Rectal smooth muscle tissue (tissue), 1 donor: ENCODE measurements around the gene PRKCSH.
"Not testable (repeated sequence)": the region's sequence is repeated elsewhere in the genome, so short reads cannot be mapped to it uniquely, and the experiment has no call there.

Experiments
- H3K27ac ChIP-seq: one replicate; pipeline ENCODE4 v1.7.0; 2013; ENCODE audit warnings: low read depth, low read length, inconsistent platforms
- H3K27me3 ChIP-seq: one replicate; pipeline ENCODE4 v1.7.0; 2013; ENCODE audit warnings: low read length; ENCODE audit not compliant: control insufficient read depth, insufficient read depth
- H3K36me3 ChIP-seq: one replicate; pipeline ENCODE4 v1.7.0; 2013; ENCODE audit warnings: low read length; ENCODE audit not compliant: control insufficient read depth, insufficient read depth
- H3K4me1 ChIP-seq: one replicate; pipeline ENCODE4 v1.7.0; 2013; ENCODE audit warnings: low read length; ENCODE audit not compliant: control insufficient read depth, insufficient read depth
- H3K4me3 ChIP-seq: one replicate; pipeline ENCODE4 v1.7.0; 2013; ENCODE audit warnings: low read length
- H3K9ac ChIP-seq: one replicate; pipeline ENCODE4 v1.7.0; 2013; ENCODE audit warnings: low read length

The PRKCSH gene

GRCh38 chr19:11457831-11458230 is 22.4 kb downstream of the PRKCSH start:
- H3K36me3 ChIP-seq: no peaks in the 10 kb centered on the region
- H3K4me3 ChIP-seq: no peak overlapping the region
- H3K27ac ChIP-seq: no peak overlapping the region
- H3K9ac ChIP-seq: no peak overlapping the region
- H3K27me3 ChIP-seq: no peaks in the 10 kb centered on the region
- H3K4me1 ChIP-seq: no peaks in the 10 kb centered on the region

DNA sequence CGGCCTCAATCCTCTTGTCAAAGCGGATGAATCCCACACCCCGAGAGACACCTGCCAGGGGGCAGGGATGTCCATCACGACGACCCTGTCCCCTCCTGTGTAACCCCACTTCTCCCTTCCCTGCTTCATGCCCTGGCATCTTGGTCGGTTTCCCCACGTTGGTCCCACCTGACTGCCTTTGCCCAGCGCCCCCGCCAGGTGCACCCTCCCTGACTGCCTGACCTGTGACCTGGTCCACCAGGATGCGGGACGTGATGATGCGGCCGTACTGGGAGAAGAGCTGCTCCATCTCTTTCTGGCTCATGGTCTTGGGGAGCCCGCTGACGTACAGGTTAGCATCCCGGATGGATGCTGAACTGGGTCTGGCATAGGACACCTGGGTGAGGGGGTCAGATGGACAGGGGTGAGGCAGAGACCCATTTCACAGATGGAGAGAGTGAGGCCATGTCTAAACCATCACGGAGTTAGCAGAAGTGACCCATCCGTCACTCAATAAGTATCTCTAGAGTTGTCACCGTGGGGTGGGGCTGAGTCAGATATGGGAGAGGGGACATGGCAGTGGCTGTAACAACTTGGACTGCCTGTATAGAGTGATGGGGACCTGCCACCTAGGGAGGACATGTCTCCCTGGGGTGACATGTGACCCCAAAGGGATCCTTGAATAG is 22.9 kb downstream of the PRKCSH start:
- Histone ChIP-seq H3K27me3 (no peaks in the 10 kb centered on the region), H3K4me3 (no peak overlapping the region), H3K36me3 (no peaks in the 10 kb centered on the region), H3K27ac (no peak overlapping the region), H3K4me1 (no peaks in the 10 kb centered on the region), H3K9ac (no peak overlapping the region)

DNA sequence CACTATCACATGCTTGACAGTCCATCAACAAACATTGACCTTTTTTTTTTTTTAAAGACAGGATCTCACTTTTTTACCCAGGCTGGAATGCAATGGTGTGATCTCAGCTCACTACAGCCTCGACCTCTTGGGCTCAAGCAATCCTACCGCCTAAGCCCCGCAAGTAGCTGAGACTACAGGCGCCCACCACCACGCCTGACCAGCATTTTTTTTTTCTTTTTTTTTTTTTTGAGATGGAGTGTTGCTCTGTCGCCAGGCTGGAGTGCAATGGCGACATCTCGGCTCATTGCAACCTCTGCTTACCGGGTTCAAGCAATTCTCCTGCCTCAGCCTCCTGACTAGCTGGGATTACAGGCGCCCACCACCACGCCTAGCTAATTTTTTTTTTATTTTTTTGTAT is 23.5 kb downstream of the PRKCSH start:
- H3K9ac ChIP-seq, H3K27ac ChIP-seq, H3K4me3 ChIP-seq, H3K36me3 ChIP-seq, H3K27me3 ChIP-seq, H3K4me1 ChIP-seq: not testable (repeated sequence)

GRCh38 chr19:11460207-11460606 is 24.8 kb downstream of the PRKCSH start:
- no peak overlapping the region for H3K4me3 ChIP-seq
- H3K9ac ChIP-seq: no peak overlapping the region
- no peak overlapping the region for H3K27ac ChIP-seq
- no peaks in the 10 kb centered on the region for H3K27me3 ChIP-seq
- H3K4me1 ChIP-seq: no peaks in the 10 kb centered on the region
- no peaks in the 10 kb centered on the region for H3K36me3 ChIP-seq

DNA sequence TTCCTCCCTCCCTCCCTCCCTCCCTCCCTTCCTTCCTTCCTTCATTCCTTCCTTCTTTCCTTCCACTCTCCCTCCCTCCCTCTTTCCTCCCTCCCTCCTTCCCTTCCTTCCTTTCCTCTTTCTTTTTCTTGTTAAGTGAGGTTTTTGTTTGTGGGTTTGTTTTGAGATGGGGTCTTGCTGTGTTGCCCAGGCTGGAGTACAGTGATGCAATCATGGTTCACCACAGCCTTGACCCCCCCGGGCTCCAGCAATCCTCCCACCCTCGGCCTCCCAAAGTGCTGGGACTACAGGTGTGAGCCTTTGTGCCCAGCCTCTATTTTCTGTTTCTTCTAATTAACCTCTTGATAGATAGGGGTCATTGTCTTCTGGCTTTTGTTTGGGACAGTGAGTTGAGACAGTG is 26.0 kb downstream of the PRKCSH start:
- no peaks in the 10 kb centered on the region for H3K27me3 ChIP-seq
- no peaks in the 10 kb centered on the region for H3K36me3 ChIP-seq

DNA sequence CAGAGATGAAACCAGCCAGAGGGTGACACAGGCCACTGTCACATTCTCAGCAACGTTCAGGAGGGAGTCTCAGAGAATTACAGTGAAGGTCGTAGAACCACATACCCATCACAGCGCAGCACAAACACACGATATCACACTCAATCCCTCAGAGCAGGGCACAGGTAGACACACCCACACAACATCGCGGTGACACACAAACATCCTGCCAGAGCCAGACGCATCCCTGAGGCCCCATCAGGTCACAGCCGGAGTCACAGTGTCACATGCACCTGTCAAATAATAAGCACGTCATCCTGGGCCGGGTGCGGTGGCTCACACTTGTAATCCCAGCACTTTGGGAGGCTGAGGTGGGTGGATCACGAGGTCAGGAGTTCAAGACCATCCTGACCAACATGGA is 28.0 kb downstream of the PRKCSH start:
- no peaks in the 10 kb centered on the region for H3K4me1 ChIP-seq
- no peak overlapping the region for H3K4me3 ChIP-seq
- H3K36me3 ChIP-seq: no peaks in the 10 kb centered on the region
- no peak overlapping the region for H3K9ac ChIP-seq
- H3K27me3 ChIP-seq: no peaks in the 10 kb centered on the region
- no peak overlapping the region for H3K27ac ChIP-seq

More for the DNA sequence above, 26.0 kb downstream of the PRKCSH start:
- Histone ChIP-seq H3K9ac (no peak overlapping the region), H3K4me1 (no peaks in the 10 kb centered on the region), H3K4me3 (no peak overlapping the region), H3K27ac (no peak overlapping the region)

- H3K27ac ChIP-seq: no peak overlapping the region
- H3K9ac ChIP-seq: no peak overlapping the region
- H3K27me3 ChIP-seq: no peaks in the 10 kb centered on the region
- no peaks in the 10 kb centered on the region for H3K4me1 ChIP-seq
- H3K36me3 ChIP-seq: no peaks in the 10 kb centered on the region
- H3K4me3 ChIP-seq: no peak overlapping the region
These were observed 29.2 kb downstream of the PRKCSH start for GRCh38 chr19:11464333-11465265.

DNA sequence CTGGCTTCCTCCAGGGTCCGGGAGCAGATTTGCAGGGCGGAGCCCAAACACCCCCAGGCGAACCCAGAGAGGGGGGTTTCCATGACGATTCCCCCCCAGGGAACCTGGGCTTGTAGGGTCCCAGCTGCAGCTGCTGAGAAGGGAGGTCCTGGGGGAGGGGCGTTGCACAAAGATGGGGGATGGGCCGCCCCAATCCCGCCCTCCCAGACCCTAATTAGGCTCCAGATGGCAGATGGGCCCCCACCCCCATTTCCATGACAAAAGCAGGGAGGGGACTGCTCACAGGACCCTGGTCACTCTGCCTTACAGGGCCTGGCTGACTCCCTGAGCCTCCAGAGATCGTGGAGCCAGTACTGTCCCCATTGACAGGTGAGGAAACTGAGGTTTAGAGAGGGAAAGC is 30.2 kb downstream of the PRKCSH start:
- no peaks in the 10 kb centered on the region for H3K27me3 ChIP-seq
- no peak overlapping the region for H3K27ac ChIP-seq
- no peaks in the 10 kb centered on the region for H3K36me3 ChIP-seq
- H3K4me1 ChIP-seq: no peaks in the 10 kb centered on the region
- no peak overlapping the region for H3K4me3 ChIP-seq
- no peak overlapping the region for H3K9ac ChIP-seq

DNA sequence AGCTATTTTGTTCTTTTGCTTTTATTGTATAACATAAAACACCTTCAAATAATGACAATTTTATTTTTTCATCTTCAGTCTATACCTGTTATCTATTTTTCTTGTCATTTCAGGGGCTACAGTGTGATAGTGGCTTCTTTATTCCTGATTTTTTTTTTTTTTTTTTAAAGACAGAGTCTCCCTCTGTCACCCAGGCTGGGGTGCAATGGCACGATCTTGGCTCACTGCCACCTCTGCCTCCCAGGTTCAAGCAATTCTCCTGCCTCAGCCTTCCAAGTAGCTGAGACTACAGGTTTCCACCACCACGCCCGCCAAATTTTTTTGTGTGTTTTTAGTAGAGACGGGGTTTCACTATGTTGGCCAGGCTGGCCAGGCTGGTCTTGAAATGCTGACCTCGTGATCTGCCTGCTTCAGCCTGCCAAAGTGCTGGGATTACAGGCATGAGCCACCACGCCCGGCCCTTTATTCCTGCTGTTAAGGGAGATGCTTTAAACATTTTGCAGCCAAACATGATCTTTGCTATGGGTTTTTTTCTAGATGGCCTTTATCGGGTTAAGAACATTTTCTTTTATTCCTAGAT is 32.9 kb downstream of the PRKCSH start:
- H3K9ac ChIP-seq: not testable (repeated sequence)

DNA sequence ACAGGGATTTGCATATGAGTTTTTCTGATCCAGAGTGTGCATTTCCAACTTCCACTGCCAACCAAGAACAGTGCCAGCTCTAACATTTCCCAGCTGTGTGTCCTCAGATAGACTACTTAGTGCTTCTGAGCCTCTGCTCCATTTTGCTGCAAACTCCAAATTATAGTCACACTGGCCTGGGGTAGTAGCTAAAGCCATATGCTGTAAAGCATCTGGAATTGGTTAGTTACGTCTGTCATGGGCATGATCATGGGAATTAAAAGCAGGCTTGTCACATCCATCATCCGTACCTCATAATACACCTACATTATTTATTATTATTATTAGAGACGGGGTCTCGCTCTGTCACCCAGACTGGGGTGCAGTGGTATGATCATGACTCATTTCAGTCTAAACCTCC is 38.3 kb downstream of the PRKCSH start:
- no peak overlapping the region for H3K9ac ChIP-seq
- no peaks in the 10 kb centered on the region for H3K27me3 ChIP-seq
- H3K36me3 ChIP-seq: no peaks in the 10 kb centered on the region
- H3K4me1 ChIP-seq: no peaks in the 10 kb centered on the region
- no peak overlapping the region for H3K27ac ChIP-seq
- H3K4me3 ChIP-seq: no peak overlapping the region

More for the DNA sequence above, 32.9 kb downstream of the PRKCSH start:
- not testable (repeated sequence) for H3K27me3 ChIP-seq, H3K27ac ChIP-seq, H3K36me3 ChIP-seq, H3K4me1 ChIP-seq, H3K4me3 ChIP-seq

GRCh38 chr19:11475343-11475742 is 39.9 kb downstream of the PRKCSH start:
- not testable (repeated sequence) for H3K36me3 ChIP-seq, H3K4me3 ChIP-seq, H3K4me1 ChIP-seq, H3K27me3 ChIP-seq, H3K27ac ChIP-seq, H3K9ac ChIP-seq

- Histone ChIP-seq H3K4me3 (no peak overlapping the region), H3K27ac (no peak overlapping the region), H3K9ac (no peak overlapping the region), H3K4me1 (no peaks in the 10 kb centered on the region), H3K36me3 (no peaks in the 10 kb centered on the region), H3K27me3 (peaks cover 3% of the 10 kb centered on the region)
These were observed 40.4 kb downstream of the PRKCSH start for GRCh38 chr19:11475861-11476260.
